Neural cell (in vitro differentiated cells): ENCODE data around the gene RDH13. TPM values are rescaled to one million over a fixed set of nuclear protein-coding genes. Genes with fewer than 3 reads are reported as not detected.

ENCODE experiments used
- H2AFZ ChIP-seq: fragments of 200-600, 300-800 bp; sonication (generic), shearing (Covaris generic); 2 replicates; pipeline ENCODE4 v1.6.0; 2014; ENCODE audit warnings: low read depth, mild to moderate bottlenecking, antibody characterized with exemption, low read length, moderate library complexity
- H3F3A ChIP-seq: fragments of 200-600 bp; shearing (Covaris generic); 2 replicates; pipeline ENCODE4 v1.6.1; 2016; ENCODE audit warnings: mild to moderate bottlenecking, moderate library complexity, mixed read lengths, antibody characterized with exemption, low read length; ENCODE audit not compliant: insufficient read depth, poor library complexity, severe bottlenecking
- H3K27ac ChIP-seq: fragments of 200-600, 300-800 bp; sonication (generic), shearing (Covaris generic); 2 replicates; pipeline ENCODE4 v1.5.1; 2014; ENCODE audit warnings: mild to moderate bottlenecking, low read length, moderate library complexity
- H3K27me3 ChIP-seq: fragments of 300-800, 200-600 bp; sonication (generic), shearing (Covaris generic); 2 replicates; pipeline ENCODE4 v1.6.0; 2014; ENCODE audit warnings: mild to moderate bottlenecking, low read depth, low read length, moderate library complexity; ENCODE audit not compliant: insufficient read depth
- H3K36me3 ChIP-seq: fragments of 300-800, 200-600 bp; sonication (generic), shearing (Covaris generic); 2 replicates; pipeline ENCODE4 v1.5.1; 2014; ENCODE audit warnings: mild to moderate bottlenecking, antibody characterized with exemption, low read length, moderate library complexity; ENCODE audit not compliant: insufficient read depth
- H3K4me2 ChIP-seq: fragments of 300-800, 200-600 bp; sonication (generic), shearing (Covaris generic); 2 replicates; pipeline ENCODE4 v1.6.0; 2014; ENCODE audit warnings: mild to moderate bottlenecking, low read length
- H3K4me3 ChIP-seq: fragments of 300-800, 200-600 bp; sonication (generic), shearing (Covaris generic); 2 replicates; pipeline ENCODE4 v1.5.1; 2014; ENCODE audit warnings: mild to moderate bottlenecking, low read length, moderate library complexity
- H3K79me2 ChIP-seq: fragments of 200-600 bp; shearing (Covaris generic); replicated peaks from 2 replicates; pipeline ENCODE4 v1.6.0; 2014; ENCODE audit warnings: mild to moderate bottlenecking, low read length, moderate library complexity; ENCODE audit not compliant: insufficient read depth
- H3K9ac ChIP-seq: fragments of 300-800, 200-600 bp; sonication (generic), shearing (Covaris generic); 2 replicates; pipeline ENCODE4 v1.6.1; 2016; ENCODE audit warnings: mild to moderate bottlenecking, low read length, mixed read lengths
- H3K9me2 ChIP-seq: fragments of 200-600 bp; shearing (Covaris generic); 2 replicates; pipeline ENCODE4 v1.6.1; 2016; ENCODE audit warnings: mild to moderate bottlenecking, low read length, mixed read lengths; ENCODE audit not compliant: insufficient read depth
- H3K9me3 ChIP-seq: fragments of 200-600, 300-800 bp; sonication (generic), shearing (Covaris generic); 2 replicates; pipeline ENCODE4 v1.6.1; 2016; ENCODE audit warnings: mild to moderate bottlenecking, mixed run types, low read length, moderate library complexity, mixed read lengths
- H4K20me1 ChIP-seq: fragments of 200-600 bp; shearing (Covaris generic); 2 replicates; pipeline ENCODE4 v1.6.1; 2016; ENCODE audit warnings: mild to moderate bottlenecking, mixed run types; ENCODE audit not compliant: insufficient read depth
- EP300 ChIP-seq: fragments of 450-650 bp; conservative IDR thresholded peaks from 2 replicates; pipeline ENCODE4 v1.6.1; 2014; ENCODE audit warnings: antibody characterized with exemption, mild to moderate bottlenecking, moderate library complexity; ENCODE audit not compliant: poor library complexity, severe bottlenecking
- EZH2 ChIP-seq: fragments of 200-600, 300-800 bp; shearing (Covaris generic), sonication (generic); IDR thresholded peaks from 2 replicates; pipeline ENCODE4 v1.6.1; 2014; ENCODE audit warnings: antibody characterized with exemption, low read length, borderline replicate concordance, mild to moderate bottlenecking; ENCODE audit not compliant: insufficient read depth, poor library complexity, severe bottlenecking
- MXI1 ChIP-seq: fragments of 450-650 bp; conservative IDR thresholded peaks from 2 replicates; pipeline ENCODE4 v1.6.1; 2014; ENCODE audit warnings: antibody characterized with exemption, mild to moderate bottlenecking; ENCODE audit not compliant: poor library complexity, severe bottlenecking
- POLR2AphosphoS5 ChIP-seq: IDR thresholded peaks from 2 replicates; pipeline ENCODE4 v1.6.1; 2012
- RAD21 ChIP-seq: fragments of 450-650 bp; conservative IDR thresholded peaks from 2 replicates; pipeline ENCODE4 v1.6.1; 2014; ENCODE audit warnings: antibody characterized with exemption, mild to moderate bottlenecking, moderate library complexity
- SMC3 ChIP-seq: fragments of 450-650 bp; conservative IDR thresholded peaks from 2 replicates; pipeline ENCODE4 v1.6.1; 2014; ENCODE audit warnings: antibody characterized with exemption, mild to moderate bottlenecking, moderate library complexity; ENCODE audit not compliant: poor library complexity
- TAF1 ChIP-seq: IDR thresholded peaks from 2 replicates; pipeline ENCODE4 v1.6.1; 2012; ENCODE audit warnings: low read depth
- polyA plus RNA-seq: library from polyadenylated mRNA; depleted of rRNA; stranded (reverse); fragments of >200 nt; gene quantifications from 2 replicates; pipeline ENCODE4 v1.2.3, GENCODE V29; 2014
- TF ChIP-seq, protein P1 (sequence below): fragments of 450-650 bp; IDR thresholded peaks from 2 replicates; pipeline ENCODE4 v1.5.1; 2014; ENCODE audit warnings: antibody characterized with exemption, mild to moderate bottlenecking, moderate library complexity; ENCODE audit not compliant: poor library complexity, severe bottlenecking
- TF ChIP-seq, protein P2 (sequence below): IDR thresholded peaks from 2 replicates; pipeline ENCODE4 v1.6.1; 2012; ENCODE audit warnings: borderline replicate concordance

RDH13 gene
- polyA plus RNA-seq, 1 donor from 2014 or later = 9.8 TPM

DNA sequence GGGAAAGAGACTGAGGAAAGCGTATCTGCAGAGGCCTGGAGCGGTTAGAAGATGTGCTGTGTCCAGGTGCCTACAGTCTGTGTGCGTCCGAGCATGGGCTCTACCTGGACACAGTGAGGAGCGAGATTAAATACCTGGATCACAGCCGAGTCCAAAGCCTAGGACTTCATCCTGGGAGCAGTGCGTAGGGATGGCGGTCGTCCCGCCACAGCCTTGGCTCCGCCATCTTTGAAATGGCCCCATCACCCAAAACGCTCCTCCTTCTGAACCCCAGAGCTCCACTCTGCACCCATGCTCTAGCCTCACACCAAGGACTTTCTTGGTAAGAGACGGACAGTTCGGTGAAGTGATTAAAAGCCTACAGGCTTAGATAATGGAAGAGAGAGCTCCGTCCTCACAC is 44.7 kb downstream of the RDH13 start:
- Histone ChIP-seq H3K79me2 (no peaks in the 10 kb centered on the region), H3K9me3 (no peaks in the 10 kb centered on the region), H3K36me3 (no peaks in the 10 kb centered on the region), H3F3A (no peaks in the 10 kb centered on the region), H3K4me3 (no peak overlapping the region), H4K20me1 (no peaks in the 10 kb centered on the region), H3K4me2 (no peak overlapping the region), H3K9me2 (no peaks in the 10 kb centered on the region), H3K27ac (no peak overlapping the region), H2AFZ (no peak overlapping the region), H3K9ac (no peak overlapping the region), H3K27me3 (no peaks in the 10 kb centered on the region)
- no peak for TF ChIP-seq RAD21

DNA sequence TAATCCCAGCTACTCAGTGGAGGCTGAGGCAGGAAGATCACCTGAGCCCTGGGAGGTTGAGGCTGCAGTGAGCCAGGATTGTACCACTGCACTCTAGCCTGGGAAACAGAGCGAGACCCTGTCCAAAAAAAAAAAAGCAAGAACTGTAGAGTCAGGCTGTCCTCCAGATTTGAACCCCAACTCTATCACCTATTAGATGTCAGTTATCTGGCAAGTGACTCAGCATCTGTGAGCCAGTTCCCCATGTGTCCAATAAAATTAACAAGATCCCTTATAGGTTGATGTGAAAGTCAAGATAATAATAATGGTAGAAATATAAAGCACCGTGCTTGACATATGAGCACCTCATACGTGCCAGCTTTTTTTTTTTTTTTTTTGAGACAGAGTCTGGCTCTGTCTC is 46.9 kb downstream of the RDH13 start:
- Histone ChIP-seq H3K4me2 (no peak overlapping the region), H4K20me1 (no peaks in the 10 kb centered on the region), H3K79me2 (no peaks in the 10 kb centered on the region), H3K9me2 (no peaks in the 10 kb centered on the region), H3F3A (no peaks in the 10 kb centered on the region), H3K4me3 (no peak overlapping the region), H3K9ac (no peak overlapping the region), H3K27ac (no peak overlapping the region), H2AFZ (no peak overlapping the region), H3K9me3 (no peaks in the 10 kb centered on the region), H3K27me3 (no peaks in the 10 kb centered on the region), H3K36me3 (no peaks in the 10 kb centered on the region)
- no peak for TF ChIP-seq MXI1

DNA sequence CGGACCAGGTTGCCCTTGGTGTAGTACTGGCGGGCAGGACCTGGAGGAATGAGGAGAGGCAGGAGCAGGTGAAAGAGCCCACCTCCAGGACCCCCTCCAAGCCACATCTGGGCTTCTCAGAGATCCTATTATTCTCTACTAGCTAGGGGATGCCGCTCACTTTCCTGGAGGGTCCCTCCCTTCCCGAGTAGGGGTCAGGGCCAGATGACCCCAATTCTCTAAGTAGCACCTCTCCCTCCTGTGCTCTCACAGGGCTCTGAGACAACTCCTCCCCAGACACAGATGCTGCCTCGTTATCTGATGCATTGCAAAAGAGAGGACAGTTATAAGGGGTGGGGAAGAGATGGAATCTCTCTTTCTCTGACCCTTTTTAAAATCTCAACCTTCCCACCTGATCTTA is 47.8 kb downstream of the RDH13 start:
- Histone ChIP-seq H3K4me3 (no peak overlapping the region), H3K4me2 (no peak overlapping the region), H3F3A (no peaks in the 10 kb centered on the region), H3K9me2 (no peaks in the 10 kb centered on the region), H3K9ac (no peak overlapping the region), H4K20me1 (no peaks in the 10 kb centered on the region), H2AFZ (no peak overlapping the region), H3K27ac (no peak overlapping the region), H3K27me3 (no peaks in the 10 kb centered on the region), H3K79me2 (no peaks in the 10 kb centered on the region), H3K36me3 (no peaks in the 10 kb centered on the region), H3K9me3 (no peaks in the 10 kb centered on the region)
- TF ChIP-seq TAF1 (no peak), RAD21 (no peak), EZH2 (no peak), POLR2AphosphoS5 (no peak), EP300 (no peak), SMC3 (no peak), MXI1 (no peak)
- TF ChIP-seq, protein P1, sequence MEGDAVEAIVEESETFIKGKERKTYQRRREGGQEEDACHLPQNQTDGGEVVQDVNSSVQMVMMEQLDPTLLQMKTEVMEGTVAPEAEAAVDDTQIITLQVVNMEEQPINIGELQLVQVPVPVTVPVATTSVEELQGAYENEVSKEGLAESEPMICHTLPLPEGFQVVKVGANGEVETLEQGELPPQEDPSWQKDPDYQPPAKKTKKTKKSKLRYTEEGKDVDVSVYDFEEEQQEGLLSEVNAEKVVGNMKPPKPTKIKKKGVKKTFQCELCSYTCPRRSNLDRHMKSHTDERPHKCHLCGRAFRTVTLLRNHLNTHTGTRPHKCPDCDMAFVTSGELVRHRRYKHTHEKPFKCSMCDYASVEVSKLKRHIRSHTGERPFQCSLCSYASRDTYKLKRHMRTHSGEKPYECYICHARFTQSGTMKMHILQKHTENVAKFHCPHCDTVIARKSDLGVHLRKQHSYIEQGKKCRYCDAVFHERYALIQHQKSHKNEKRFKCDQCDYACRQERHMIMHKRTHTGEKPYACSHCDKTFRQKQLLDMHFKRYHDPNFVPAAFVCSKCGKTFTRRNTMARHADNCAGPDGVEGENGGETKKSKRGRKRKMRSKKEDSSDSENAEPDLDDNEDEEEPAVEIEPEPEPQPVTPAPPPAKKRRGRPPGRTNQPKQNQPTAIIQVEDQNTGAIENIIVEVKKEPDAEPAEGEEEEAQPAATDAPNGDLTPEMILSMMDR = no peak
- TF ChIP-seq, protein P2, sequence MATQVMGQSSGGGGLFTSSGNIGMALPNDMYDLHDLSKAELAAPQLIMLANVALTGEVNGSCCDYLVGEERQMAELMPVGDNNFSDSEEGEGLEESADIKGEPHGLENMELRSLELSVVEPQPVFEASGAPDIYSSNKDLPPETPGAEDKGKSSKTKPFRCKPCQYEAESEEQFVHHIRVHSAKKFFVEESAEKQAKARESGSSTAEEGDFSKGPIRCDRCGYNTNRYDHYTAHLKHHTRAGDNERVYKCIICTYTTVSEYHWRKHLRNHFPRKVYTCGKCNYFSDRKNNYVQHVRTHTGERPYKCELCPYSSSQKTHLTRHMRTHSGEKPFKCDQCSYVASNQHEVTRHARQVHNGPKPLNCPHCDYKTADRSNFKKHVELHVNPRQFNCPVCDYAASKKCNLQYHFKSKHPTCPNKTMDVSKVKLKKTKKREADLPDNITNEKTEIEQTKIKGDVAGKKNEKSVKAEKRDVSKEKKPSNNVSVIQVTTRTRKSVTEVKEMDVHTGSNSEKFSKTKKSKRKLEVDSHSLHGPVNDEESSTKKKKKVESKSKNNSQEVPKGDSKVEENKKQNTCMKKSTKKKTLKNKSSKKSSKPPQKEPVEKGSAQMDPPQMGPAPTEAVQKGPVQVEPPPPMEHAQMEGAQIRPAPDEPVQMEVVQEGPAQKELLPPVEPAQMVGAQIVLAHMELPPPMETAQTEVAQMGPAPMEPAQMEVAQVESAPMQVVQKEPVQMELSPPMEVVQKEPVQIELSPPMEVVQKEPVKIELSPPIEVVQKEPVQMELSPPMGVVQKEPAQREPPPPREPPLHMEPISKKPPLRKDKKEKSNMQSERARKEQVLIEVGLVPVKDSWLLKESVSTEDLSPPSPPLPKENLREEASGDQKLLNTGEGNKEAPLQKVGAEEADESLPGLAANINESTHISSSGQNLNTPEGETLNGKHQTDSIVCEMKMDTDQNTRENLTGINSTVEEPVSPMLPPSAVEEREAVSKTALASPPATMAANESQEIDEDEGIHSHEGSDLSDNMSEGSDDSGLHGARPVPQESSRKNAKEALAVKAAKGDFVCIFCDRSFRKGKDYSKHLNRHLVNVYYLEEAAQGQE = no peak
